Measurements from ENCODE around the gene SULT2B1.

Gene SULT2B1

DNA sequence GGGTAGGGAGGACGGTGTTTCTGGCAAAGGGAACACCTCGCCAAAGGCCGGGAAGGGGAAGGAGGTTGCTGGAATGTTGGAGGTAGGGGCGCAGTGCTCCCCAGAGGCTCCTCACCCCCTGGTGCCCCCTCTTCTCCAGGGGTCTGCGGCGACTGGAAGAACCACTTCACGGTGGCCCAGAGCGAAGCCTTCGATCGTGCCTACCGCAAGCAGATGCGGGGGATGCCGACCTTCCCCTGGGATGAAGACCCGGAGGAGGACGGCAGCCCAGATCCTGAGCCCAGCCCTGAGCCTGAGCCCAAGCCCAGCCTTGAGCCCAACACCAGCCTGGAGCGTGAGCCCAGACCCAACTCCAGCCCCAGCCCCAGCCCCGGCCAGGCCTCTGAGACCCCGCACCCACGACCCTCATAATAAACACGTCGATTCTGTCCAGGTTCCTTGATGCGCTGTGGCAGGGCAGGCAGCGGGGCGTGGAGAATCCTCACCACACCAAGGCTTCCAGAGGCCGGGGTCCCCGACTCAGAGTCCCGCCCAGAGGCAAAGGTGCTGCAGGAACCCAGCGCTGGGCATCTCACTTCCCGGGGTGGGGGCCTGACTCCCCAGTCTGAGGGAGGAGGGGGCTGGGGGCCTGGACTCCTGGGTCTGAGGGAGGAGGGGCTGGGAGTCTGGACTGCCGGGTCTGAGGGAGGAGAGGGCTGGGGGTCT lies 47.2 kb downstream of the SULT2B1 start:
- no peak overlapping the region for H3K4me3 ChIP-seq (ENCODE audit: low read depth, low read length)
- POLR2A ChIA-PET, result no interaction called here
- TF ChIP-seq, protein P1, sequence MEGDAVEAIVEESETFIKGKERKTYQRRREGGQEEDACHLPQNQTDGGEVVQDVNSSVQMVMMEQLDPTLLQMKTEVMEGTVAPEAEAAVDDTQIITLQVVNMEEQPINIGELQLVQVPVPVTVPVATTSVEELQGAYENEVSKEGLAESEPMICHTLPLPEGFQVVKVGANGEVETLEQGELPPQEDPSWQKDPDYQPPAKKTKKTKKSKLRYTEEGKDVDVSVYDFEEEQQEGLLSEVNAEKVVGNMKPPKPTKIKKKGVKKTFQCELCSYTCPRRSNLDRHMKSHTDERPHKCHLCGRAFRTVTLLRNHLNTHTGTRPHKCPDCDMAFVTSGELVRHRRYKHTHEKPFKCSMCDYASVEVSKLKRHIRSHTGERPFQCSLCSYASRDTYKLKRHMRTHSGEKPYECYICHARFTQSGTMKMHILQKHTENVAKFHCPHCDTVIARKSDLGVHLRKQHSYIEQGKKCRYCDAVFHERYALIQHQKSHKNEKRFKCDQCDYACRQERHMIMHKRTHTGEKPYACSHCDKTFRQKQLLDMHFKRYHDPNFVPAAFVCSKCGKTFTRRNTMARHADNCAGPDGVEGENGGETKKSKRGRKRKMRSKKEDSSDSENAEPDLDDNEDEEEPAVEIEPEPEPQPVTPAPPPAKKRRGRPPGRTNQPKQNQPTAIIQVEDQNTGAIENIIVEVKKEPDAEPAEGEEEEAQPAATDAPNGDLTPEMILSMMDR (IDR thresholded peaks at IDR 0.05; ENCODE audit: insufficient read depth, low read length, missing control alignments), result no peak
- CTCF ChIA-PET, result interaction anchor here (0.6 to 3.5 kb wide), 4 partner anchors 10 to 110 kb away, joined by 3 to 27 read pairs (median 4); no protein-coding TSS in a partner anchor
- DNase-seq (ENCODE audit: low read depth, low spot score), result no peak

DNA sequence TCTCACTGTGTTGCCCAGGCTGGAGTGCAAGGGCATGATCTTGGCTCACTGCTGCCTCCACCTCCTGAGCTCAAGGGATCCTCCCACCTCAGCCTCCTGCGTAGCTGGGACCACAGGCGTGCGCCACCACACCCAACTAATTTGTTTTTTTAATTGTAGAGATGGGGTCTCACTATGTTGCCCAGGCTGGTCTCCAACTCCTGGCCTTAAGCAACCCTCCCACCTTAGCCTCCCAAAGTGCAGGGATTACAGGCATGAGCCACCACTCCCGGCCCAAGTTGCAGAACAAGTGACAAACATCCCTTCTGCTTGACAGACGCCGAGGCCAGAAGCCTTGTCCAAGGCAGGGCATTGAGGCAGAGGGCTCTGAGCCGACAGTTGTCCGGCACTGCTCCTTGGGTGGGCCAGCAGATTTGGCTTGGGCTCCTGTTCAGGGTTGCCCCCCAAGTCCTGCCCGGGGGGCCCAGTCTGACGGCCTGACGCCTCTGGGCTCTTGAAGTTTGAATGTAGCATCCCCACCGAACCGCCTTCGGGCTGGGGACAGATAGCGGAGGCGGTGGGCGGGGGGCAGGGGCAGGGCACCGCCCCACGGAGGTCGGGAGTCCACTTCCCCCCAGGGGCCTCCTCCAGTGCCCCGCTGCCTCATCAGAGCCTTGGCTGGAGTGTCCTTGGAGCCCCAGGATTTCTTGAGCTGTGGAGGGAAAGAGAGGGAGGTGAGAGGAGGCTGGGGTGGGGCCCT lies 48.9 kb downstream of the SULT2B1 start:
- H3K4me3 ChIP-seq (ENCODE audit: low read depth, low read length), result no peak overlapping the region
- ChIA-PET CTCF (interaction anchor here (1.1 to 3.5 kb wide), 2 partner anchors 8 to 11 kb away, joined by 6 to 27 read pairs; no protein-coding TSS in a partner anchor), POLR2A (interaction anchor here (0.7 kb wide), 1 partner anchor 16 kb away, joined by 3 read pairs; no protein-coding TSS in a partner anchor)
- TF ChIP-seq, protein P1 (IDR thresholded peaks at IDR 0.05; ENCODE audit: insufficient read depth, low read length, missing control alignments), result no peak
- DNase-seq (ENCODE audit: low read depth, low spot score), result no peak

DNA sequence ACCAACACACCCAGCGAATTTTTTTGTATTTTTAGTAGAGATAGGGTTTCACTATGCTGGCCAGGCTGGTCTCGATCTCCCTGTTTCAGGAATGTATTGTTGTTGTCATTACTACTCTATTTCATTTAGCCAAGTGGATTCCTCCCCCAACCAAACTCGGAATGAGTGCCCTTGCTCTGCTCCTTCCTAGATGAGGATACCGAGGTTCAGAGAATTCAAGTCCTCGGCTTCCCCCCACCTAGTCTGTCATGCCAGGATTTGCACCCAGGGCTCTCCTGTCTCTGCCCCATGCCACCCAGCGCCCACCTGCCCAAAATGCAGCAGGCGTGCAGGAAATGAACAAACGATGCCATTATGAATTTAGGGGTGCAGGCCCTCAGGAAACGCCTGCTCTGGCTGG lies 51.0 kb downstream of the SULT2B1 start:
- H3K4me3 ChIP-seq (ENCODE audit: low read depth, low read length), result no peak overlapping the region
- TF ChIP-seq, protein P1 (IDR thresholded peaks at IDR 0.05; ENCODE audit: insufficient read depth, low read length, missing control alignments), result no peak
- ChIA-PET CTCF (interaction anchor here (1.2 to 3.5 kb wide), 4 partner anchors 13 to 94 kb away, joined by 3 to 27 read pairs (median 5); no protein-coding TSS in a partner anchor), POLR2A (no interaction called here)
- DNase-seq (ENCODE audit: low read depth, low spot score), result no peak

DNA sequence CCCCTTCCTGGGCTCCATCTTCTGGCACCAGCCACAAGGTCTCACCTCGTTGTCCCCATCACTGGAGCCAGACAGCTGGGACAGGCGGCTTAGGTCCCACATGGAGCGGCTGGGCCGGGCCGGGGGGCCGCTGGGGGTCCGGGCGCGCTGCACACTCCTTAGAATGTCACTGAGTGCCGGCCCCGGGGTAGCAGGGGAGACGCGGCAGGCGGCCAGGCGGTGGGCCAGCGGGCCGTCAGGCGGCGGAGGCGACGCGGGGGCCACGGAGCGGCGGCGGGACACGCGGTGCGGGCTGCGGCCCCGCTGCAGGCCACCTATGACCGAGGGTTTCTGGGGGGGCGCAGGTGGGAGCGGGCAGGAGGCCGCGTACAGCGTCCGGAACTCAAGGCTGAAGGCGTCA lies 51.5 kb downstream of the SULT2B1 start:
- CTCF ChIA-PET, result interaction anchor here (2.0 kb wide), 1 partner anchor 17 kb away, joined by 6 read pairs; no protein-coding TSS in a partner anchor
- TF ChIP-seq, protein P1 (IDR thresholded peaks at IDR 0.05; ENCODE audit: insufficient read depth, low read length, missing control alignments), result no peak
- H3K4me3 ChIP-seq (ENCODE audit: low read depth, low read length), result no peak overlapping the region
- POLR2A ChIA-PET, result no interaction called here
- no peak for DNase-seq (ENCODE audit: low read depth, low spot score)

DNA sequence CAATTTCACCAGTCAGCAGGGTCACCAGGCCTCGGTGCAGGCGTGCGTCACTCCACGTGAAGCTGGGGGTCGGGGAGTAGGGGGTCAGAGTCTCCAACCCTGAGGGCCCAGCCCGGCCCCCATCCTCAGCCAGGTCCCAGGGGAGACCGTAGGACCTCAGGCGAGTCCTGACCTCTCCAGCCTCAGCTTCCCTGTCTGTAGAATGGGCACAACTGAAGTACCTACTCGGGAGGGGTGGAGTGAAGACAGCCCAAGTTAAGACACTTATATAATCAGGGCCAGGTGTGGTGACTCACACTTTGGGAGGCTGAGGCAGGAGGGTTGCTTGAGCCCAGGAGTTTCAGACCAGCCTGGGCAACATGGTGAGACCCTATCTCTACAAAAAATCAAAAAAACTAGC lies 51.9 kb downstream of the SULT2B1 start:
- ChIA-PET POLR2A (no interaction called here), CTCF (no interaction called here)
- H3K4me3 ChIP-seq (ENCODE audit: low read depth, low read length), result no peak overlapping the region
- TF ChIP-seq, protein P1 (IDR thresholded peaks at IDR 0.05; ENCODE audit: insufficient read depth, low read length, missing control alignments), result no peak
- no peak for DNase-seq (ENCODE audit: low read depth, low spot score)

Measured in AG04449 (cell line).